ENCODE measurements around the gene ABHD17C. TPM values are rescaled to one million over a fixed set of nuclear protein-coding genes. Genes with fewer than 3 reads are reported as not detected.

The ABHD17C gene
- total RNA-seq, 1 experiment from 2014 or later = 10.3 TPM

- ChIA-PET POLR2A (ENCODE audit: unreplicated experiment) (no interaction called here), CTCF (no interaction called here)
- Histone ChIP-seq H3K27me3 (ENCODE audit: low read length) (no peaks in the 10 kb centered on the region), H3K4me1 (ENCODE audit: insufficient read depth, low read length) (peaks cover 8% of the 10 kb centered on the region; the same call in 1 of the 2 replicates), H3K27ac (ENCODE audit: low read length) (no peak overlapping the region), H3F3A (ENCODE audit: low read length, unreplicated experiment) (no peaks in the 10 kb centered on the region), H4K20me1 (ENCODE audit: low read length) (no peaks in the 10 kb centered on the region), H3K79me2 (ENCODE audit: low read length) (no peaks in the 10 kb centered on the region), H3K4me3 (ENCODE audit: low read length) (no peak overlapping the region), H3K9ac (ENCODE audit: low read length) (no peak overlapping the region), H3K9me3 (ENCODE audit: low read length) (no peaks in the 10 kb centered on the region), H3K36me3 (ENCODE audit: low read depth, low read length) (no peaks in the 10 kb centered on the region), H3K9me2 (replicated peaks; ENCODE audit: low read length) (no peaks in the 10 kb centered on the region), H3K4me2 (ENCODE audit: low read length) (no peak overlapping the region), H2AFZ (ENCODE audit: low read length) (no peak overlapping the region)
- no peak for DNase-seq
- BruUV-seq (replicated peaks) = no TSS peak
- ATAC-seq = no peak
- intact Hi-C loops (cut with micrococcal nuclease) = no loop called here
- TF ChIP-seq CTCF (conservative IDR thresholded peaks at IDR 0.05; ENCODE audit: low read depth, low read length) (no peak), EZH2 (IDR thresholded peaks at IDR 0.05; ENCODE audit: low read length, unreplicated experiment) (no peak), EZH2phosphoT487 (IDR thresholded peaks at IDR 0.05; ENCODE audit: borderline replicate concordance, low read length) (no peak)
Observed at GRCh38 chr15:80789296-80789695, 94.2 kb downstream of the ABHD17C start.

GRCh38 chr15:80789796-80790195 lies 94.7 kb downstream of the ABHD17C start:
- ChIA-PET POLR2A (ENCODE audit: unreplicated experiment) (no interaction called here), CTCF (no interaction called here)
- ATAC-seq = no peak
- Histone ChIP-seq H3K4me2 (ENCODE audit: low read length) (no peak overlapping the region), H3K79me2 (ENCODE audit: low read length) (no peaks in the 10 kb centered on the region), H4K20me1 (ENCODE audit: low read length) (no peaks in the 10 kb centered on the region), H3K36me3 (ENCODE audit: low read depth, low read length) (no peaks in the 10 kb centered on the region), H3K4me1 (ENCODE audit: insufficient read depth, low read length) (peaks cover 8% of the 10 kb centered on the region; the same call in 1 of the 2 replicates), H3K4me3 (ENCODE audit: low read length) (no peak overlapping the region), H3K9ac (ENCODE audit: low read length) (no peak overlapping the region), H3K27ac (ENCODE audit: low read length) (no peak overlapping the region), H3K9me3 (ENCODE audit: low read length) (no peaks in the 10 kb centered on the region), H3F3A (ENCODE audit: low read length, unreplicated experiment) (no peaks in the 10 kb centered on the region), H3K27me3 (ENCODE audit: low read length) (no peaks in the 10 kb centered on the region), H3K9me2 (replicated peaks; ENCODE audit: low read length) (no peaks in the 10 kb centered on the region), H2AFZ (ENCODE audit: low read length) (no peak overlapping the region)
- DNase-seq = no peak
- intact Hi-C loops (cut with micrococcal nuclease) = no loop called here
- TF ChIP-seq CTCF (conservative IDR thresholded peaks at IDR 0.05; ENCODE audit: low read depth, low read length) (no peak), EZH2phosphoT487 (IDR thresholded peaks at IDR 0.05; ENCODE audit: borderline replicate concordance, low read length) (no peak), EZH2 (IDR thresholded peaks at IDR 0.05; ENCODE audit: low read length, unreplicated experiment) (no peak)
- BruUV-seq (replicated peaks) = no TSS peak

GRCh38 chr15:80790236-80790635 lies 95.1 kb downstream of the ABHD17C start:
- no peaks in the 10 kb centered on the region for H3K79me2 ChIP-seq (ENCODE audit: low read length)
- no peaks in the 10 kb centered on the region for H3F3A ChIP-seq (ENCODE audit: low read length, unreplicated experiment)
- DNase-seq (no peak), ATAC-seq (no peak)
- no peak overlapping the region for H2AFZ ChIP-seq (ENCODE audit: low read length)
- no peak overlapping the region for H3K4me2 ChIP-seq (ENCODE audit: low read length)
- H3K4me3 ChIP-seq (ENCODE audit: low read length) = no peak overlapping the region
- H3K36me3 ChIP-seq (ENCODE audit: low read depth, low read length) = no peaks in the 10 kb centered on the region
- POLR2A ChIA-PET (ENCODE audit: unreplicated experiment) = no interaction called here
- intact Hi-C loops (cut with micrococcal nuclease) = no loop called here
- H3K27ac ChIP-seq (ENCODE audit: low read length) = no peak overlapping the region
- no peak overlapping the region for H3K9ac ChIP-seq (ENCODE audit: low read length)
- no peaks in the 10 kb centered on the region for H3K27me3 ChIP-seq (ENCODE audit: low read length)
- TF ChIP-seq CTCF (conservative IDR thresholded peaks at IDR 0.05; ENCODE audit: low read depth, low read length) = no peak
- TF ChIP-seq EZH2phosphoT487 (IDR thresholded peaks at IDR 0.05; ENCODE audit: borderline replicate concordance, low read length) = no peak
- no peak for TF ChIP-seq EZH2 (IDR thresholded peaks at IDR 0.05; ENCODE audit: low read length, unreplicated experiment)
- no TSS peak for BruUV-seq (replicated peaks)
- H4K20me1 ChIP-seq (ENCODE audit: low read length) = no peaks in the 10 kb centered on the region
- CTCF ChIA-PET = no interaction called here
- H3K9me2 ChIP-seq (replicated peaks; ENCODE audit: low read length) = no peaks in the 10 kb centered on the region
- H3K4me1 ChIP-seq (ENCODE audit: insufficient read depth, low read length) = peaks cover 8% of the 10 kb centered on the region; the same call in 1 of the 2 replicates
- no peaks in the 10 kb centered on the region for H3K9me3 ChIP-seq (ENCODE audit: low read length)

Data from PC-3 (cell line).